SU-DHL-6 (cell line): ENCODE measurements around the gene COG2.

Source experiments
- CTCF ChIP-seq: fragments of 200-600 bp; sonication (generic); IDR thresholded peaks from one replicate; pipeline ENCODE4 v1.5.1; 2017; ENCODE audit warnings: antibody characterized with exemption, mild to moderate bottlenecking, low read length, moderate library complexity; ENCODE audit not compliant: insufficient read depth, poor library complexity, severe bottlenecking
- EZH2phosphoT487 ChIP-seq: fragments of 200-600 bp; sonication (generic), shearing (Covaris generic); conservative IDR thresholded peaks from 2 replicates; pipeline ENCODE4 v1.6.1; 2018; ENCODE audit warnings: mild to moderate bottlenecking, antibody characterized with exemption, low read length, moderate library complexity, mixed read lengths

GRCh38 chr1:230708631-230709580 lies 66.6 kb downstream of the COG2 start:
- no peak for TF ChIP-seq CTCF
- no peak for TF ChIP-seq EZH2phosphoT487
